WI38 (cell line): ENCODE data around the gene SS18L1.
A peak's percentile ranks its signal among the peaks of the same experiment; 100 is the strongest.

Experiments used
- H3K4me3 ChIP-seq: 2 replicates; pipeline ENCODE4 v1.5.1; 2011; ENCODE audit warnings: low read depth, mild to moderate bottlenecking, control low read depth, low read length
- TF ChIP-seq, protein P1 (sequence below): IDR thresholded peaks from 2 replicates; pipeline ENCODE4 v1.5.1; 2012; ENCODE audit warnings: low read depth, mild to moderate bottlenecking, control low read depth, low read length

The SS18L1 gene

DNA sequence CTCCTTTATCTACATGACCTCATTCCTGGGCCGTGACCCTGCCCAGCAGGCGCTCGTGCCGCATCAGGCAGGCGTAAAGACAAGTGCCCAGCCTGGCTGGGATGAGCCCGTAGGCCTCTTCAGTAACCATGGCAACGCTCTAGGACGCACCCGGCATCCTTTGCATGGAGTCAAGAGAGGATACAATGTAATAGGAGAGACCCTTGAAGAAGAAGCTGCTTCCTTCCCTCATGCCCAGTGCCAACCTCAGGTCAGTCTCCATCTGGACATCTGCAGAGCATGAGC lies 26.3 kb upstream of the SS18L1 start:
- TF ChIP-seq, protein P1, sequence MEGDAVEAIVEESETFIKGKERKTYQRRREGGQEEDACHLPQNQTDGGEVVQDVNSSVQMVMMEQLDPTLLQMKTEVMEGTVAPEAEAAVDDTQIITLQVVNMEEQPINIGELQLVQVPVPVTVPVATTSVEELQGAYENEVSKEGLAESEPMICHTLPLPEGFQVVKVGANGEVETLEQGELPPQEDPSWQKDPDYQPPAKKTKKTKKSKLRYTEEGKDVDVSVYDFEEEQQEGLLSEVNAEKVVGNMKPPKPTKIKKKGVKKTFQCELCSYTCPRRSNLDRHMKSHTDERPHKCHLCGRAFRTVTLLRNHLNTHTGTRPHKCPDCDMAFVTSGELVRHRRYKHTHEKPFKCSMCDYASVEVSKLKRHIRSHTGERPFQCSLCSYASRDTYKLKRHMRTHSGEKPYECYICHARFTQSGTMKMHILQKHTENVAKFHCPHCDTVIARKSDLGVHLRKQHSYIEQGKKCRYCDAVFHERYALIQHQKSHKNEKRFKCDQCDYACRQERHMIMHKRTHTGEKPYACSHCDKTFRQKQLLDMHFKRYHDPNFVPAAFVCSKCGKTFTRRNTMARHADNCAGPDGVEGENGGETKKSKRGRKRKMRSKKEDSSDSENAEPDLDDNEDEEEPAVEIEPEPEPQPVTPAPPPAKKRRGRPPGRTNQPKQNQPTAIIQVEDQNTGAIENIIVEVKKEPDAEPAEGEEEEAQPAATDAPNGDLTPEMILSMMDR: no peak
- H3K4me3 ChIP-seq: no peak overlapping the region

- TF ChIP-seq, protein P1: no peak
- no peak overlapping the region for H3K4me3 ChIP-seq
These were observed 25.9 kb upstream of the SS18L1 start for GRCh38 chr20:62117658-62118057.

- no peak overlapping the region for H3K4me3 ChIP-seq
- TF ChIP-seq, protein P1: no peak
These were observed 25.2 kb upstream of the SS18L1 start for GRCh38 chr20:62118113-62119043.

GRCh38 chr20:62119115-62119514 lies 24.5 kb upstream of the SS18L1 start:
- H3K4me3 ChIP-seq: no peak overlapping the region
- TF ChIP-seq, protein P1: no peak

GRCh38 chr20:62119591-62120364 lies 23.8 kb upstream of the SS18L1 start:
- H3K4me3 ChIP-seq: no peak overlapping the region
- TF ChIP-seq, protein P1: no peak

GRCh38 chr20:62120365-62120762 lies 23.2 kb upstream of the SS18L1 start:
- TF ChIP-seq, protein P1: no peak
- no peak overlapping the region for H3K4me3 ChIP-seq

DNA sequence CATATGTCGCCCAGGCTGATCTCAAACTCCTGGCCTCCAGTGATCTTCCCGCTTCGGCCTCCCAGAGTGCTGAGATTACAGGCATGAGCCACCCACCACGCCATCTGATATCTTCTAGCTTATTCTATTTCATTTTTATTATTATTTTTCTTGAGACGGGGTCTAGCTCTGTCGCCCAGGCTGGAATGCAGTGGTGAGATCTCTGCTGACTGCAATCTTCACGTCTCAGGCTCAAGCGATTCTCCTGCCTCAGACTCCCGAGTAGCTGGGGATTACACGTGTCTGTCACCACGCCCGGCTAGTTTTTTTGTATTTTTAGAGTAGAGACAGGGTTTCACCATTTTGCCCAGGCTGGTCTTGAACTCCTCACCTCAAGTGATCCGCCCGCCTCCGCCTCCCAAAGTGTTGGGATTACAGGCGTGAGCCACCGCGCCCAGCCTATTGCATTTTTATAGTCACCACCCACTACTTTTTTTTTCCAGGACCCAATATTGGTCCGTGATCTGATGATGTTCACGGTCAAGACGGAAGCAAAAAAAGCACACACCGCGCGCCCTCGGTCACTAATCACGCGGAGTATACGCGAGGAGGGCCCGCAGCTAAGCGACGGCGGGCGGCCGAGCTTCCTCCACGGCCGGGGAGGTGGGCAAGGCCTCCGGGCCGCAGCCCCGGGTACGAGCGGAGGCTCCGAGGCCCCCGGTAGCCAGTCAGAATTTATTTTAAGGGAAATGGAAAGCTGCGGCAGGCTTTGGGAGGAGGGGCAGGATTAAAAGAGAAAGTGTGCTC lies 22.4 kb upstream of the SS18L1 start:
- H3K4me3 ChIP-seq: peak overlapping the region; percentile 69
- TF ChIP-seq, protein P1: no peak
